NCI-H1092 treated with DMSO at 0.1 percent for 48 hours (cell line): ENCODE measurements around the gene AGAP9.
"Not testable (repeated sequence)": the region's sequence is repeated elsewhere in the genome, so short reads cannot be mapped to it uniquely, and the experiment has no call there.

Source experiments
- DNase-seq: peaks from one replicate; lab custom pipeline; 2025; lab: John Stamatoyannopoulos, UW

The AGAP9 gene

DNA sequence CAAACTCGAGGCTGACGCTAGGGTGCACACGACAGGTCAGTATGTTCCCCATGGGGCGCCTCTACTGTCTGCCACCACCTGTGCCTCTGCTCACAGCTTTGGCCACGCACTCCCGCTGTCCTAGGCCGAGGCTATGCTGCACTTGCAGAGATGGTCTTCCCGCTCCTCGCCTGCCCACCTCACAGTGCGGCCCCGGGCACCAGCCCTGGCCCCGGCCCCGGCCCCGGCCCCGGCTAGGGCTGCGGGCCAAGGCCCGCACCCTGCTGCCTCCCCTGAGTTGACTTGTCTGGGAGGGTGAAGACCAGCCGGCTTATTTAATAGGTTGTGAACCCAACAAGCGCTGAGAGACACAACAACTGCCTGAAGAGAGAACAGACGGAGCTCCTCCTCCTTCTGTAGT lies at the start of gene AGAP9:
Gene AGAP9, minus strand, starts transcription at position 164 of the 400 bp plus-strand sequence. Its CDS starts 112 bp downstream, at position 52.
- DNase-seq, result not testable (repeated sequence)

DNA sequence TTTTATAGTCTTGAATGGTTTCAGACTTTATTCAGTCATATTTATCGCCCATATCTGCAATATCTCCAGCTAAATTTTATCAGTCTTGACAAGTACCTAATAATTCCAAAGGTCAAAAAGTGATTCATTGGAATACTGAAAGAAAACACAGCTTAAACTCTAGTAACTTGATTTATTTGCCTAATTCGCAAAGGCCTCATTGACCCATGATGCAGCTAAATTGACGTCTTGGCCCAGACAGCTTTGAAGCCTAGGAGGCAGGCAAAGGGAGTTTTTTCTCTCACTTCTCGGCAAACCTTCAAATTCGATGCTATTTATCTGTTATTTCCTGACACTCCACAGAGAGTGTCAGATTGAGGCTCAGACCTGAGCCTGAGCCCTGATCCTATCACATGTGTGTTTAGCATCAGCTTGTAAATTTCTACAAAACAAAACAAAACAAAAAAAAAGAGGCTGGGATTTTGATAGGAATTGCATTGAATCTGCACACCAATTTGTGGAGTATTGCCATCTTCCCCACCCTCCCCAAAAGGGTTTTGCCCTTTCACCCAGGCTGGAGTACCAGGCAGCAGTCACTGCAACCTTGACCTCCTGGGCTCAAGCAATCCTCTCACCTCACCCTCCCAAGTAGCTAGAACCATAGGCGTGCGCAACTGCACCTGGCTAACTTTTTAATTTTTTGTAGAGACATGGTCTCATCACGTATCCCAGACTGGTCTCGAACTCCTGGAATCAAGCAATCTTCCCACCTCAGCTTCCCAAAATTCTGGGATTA lies 47.9 kb upstream of the AGAP9 start:
- not testable (repeated sequence) for DNase-seq

DNA sequence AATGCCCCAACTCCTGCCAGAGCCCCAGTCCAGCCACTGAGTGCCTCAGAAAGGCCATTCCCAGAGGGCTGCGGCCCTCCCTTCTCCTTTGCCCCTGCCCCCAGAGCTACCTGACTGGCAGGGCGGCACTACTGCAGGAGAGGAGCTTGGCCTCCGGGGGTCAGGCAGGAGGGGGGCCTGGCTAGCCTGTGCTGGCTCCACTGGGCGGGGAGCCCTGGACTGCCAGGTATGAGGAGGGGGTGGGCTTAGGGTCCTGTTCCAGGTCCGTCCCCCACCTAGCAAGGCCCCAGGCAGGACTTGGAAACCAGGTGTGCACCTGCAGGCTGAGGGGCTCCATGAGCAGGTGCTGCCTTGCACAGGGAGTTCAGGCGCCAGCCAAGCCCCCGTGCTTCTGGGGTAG lies 43.3 kb upstream of the AGAP9 start:
- not testable (repeated sequence) for DNase-seq

DNA sequence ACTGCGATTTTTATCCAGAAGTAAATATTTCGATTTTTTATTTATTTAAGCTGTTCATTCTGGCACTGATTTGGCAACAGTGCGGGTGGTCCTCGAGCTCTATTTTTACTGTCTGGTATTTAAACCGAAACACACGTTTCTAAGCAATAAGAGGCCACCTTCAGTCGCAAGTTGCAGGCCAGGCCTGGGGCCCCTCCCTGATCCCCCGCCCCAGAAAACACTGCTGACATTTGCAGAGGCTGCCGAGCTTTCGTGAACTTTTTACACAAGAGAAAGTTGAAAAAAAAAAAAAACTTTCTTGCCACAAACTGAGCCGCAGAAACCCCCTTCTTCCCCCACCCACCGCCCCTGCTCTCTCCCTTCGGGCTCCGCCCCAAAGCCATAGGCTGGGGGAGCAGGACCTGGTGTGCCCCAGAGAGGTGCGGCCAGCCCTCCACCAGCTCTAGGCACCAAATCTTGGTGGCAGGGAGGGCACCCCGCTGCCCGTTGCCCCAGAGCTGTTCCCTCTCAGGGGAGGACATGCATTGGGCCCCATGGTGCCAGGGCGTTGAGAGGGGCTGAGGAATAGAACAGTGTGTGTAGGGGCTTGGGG lies 42.8 kb upstream of the AGAP9 start:
- DNase-seq, result not testable (repeated sequence)

DNA sequence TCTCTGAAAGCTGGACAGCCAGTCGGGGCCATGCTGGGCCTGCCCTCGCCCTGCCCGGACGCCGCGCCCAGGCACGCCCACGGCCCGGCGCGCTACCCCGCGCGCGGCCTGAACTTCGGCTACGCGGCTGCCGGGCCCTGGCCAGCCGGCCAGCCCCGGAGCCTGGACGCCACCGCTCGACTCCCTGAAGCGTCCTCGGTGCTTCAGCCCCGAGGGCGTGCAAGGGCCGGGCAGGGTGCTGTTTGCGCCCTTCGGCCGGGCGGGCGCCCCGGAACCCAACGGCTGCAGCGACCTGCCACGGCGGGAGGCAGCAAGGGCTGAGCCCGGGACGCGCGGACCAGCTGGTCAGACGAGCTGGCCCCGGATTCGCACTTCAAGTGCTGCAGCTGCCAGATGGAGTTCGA lies 42.1 kb upstream of the AGAP9 start:
- not testable (repeated sequence) for DNase-seq

DNA sequence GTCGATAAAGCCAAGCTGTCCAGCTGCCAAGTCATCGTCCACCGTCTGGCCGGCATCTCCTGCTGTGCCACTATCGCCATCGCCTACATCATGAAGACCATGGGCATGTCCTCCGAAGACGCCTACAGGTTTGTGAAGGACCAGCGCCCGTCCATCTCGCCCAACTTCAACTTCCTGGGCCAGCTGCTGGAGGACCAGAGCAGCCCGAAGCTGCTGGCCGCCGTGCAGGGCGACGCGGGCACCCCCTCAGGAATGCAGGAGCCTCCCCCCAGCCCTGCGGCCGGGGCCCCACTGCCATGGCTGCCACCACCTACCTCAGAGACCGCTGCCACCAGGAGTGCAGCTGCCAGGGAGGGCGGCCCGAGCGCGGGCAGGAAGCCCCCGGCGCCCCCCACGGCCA lies 41.5 kb upstream of the AGAP9 start:
- DNase-seq, result not testable (repeated sequence)

DNA sequence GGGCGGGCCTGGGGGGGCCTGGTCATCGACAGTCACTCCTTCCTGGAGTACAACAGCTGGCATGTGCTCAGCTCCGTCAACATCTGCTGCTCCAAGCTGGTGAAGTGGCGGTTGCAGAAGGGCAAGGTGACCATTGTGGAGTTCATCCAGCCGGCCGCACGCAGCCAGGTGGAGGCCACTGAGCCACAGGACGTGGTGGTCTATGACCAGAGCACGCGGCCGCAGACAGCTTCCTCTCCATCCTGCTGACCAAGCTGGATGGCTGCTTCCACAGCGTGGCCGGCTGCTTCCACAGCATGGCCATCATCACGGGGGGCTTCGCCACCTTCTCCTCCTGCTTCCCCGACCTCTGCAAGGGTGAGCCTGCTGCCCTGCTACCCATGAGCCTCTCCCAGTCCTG lies 40.9 kb upstream of the AGAP9 start:
- not testable (repeated sequence) for DNase-seq

DNA sequence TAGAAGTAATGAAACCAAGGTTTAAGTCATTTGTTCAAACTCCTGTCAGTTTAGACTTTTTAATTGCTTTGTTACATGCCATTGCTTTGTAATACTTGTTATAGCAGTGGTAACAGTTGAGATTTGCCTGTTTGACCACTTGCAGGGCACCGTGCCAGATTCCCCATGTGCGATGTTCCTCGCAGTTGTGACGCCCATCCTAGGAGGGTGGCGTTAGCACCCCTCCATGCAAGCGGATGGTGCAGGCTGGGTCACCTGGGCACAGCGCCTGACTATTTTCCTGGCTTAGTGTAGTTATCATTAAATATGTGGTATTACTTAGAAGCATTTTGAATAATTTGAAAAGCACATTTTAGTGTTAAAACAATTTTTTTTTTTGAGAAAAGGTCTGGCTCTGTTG lies 37.0 kb upstream of the AGAP9 start:
- DNase-seq, result not testable (repeated sequence)

DNA sequence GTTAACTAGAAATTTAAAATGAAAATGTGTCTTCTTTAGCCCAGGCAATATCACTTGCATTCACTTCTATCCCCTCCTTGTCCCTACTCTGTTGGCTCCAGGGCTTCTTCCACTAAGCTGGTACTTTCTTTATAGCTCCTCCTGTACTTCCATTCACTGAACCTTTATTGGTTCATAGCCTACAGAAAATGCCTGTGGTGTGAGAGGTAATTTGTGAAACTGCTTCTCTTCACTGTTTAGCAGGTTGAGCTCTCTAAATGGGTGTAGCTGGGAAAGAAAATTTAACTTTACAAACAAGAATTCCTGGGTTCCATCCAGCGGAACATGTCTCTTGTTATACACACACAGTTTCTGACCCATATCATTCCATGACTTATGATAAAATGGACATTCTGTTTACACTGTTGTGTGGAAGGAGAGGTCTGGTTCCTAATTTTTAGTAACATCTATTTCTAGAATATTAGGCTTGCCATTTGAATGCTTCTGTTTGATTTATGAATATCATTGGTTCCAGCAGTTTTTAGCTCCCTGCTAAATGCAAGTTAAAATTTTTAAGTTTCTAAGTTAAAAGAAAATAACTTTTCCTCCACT lies 36.4 kb upstream of the AGAP9 start:
- DNase-seq, result not testable (repeated sequence)

DNA sequence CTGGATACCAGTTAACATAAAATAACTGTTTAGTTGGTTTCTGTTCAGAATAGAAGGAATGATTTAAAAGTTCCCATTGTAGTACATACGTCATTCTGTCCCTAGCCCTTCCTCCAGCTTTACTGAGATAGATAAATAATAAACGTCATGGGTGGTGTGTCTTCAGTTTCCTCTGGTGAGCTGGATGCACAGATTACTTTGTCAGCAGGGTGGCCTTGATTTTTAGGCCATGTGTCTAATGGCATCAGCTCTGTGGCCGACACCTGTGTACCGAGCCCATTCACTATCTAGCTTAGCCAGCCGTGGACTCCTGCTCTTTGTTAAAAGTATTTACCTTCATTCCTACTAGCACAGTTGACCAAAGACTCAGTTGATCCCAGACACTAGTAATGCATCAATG lies 34.7 kb upstream of the AGAP9 start:
- not testable (repeated sequence) for DNase-seq

DNA sequence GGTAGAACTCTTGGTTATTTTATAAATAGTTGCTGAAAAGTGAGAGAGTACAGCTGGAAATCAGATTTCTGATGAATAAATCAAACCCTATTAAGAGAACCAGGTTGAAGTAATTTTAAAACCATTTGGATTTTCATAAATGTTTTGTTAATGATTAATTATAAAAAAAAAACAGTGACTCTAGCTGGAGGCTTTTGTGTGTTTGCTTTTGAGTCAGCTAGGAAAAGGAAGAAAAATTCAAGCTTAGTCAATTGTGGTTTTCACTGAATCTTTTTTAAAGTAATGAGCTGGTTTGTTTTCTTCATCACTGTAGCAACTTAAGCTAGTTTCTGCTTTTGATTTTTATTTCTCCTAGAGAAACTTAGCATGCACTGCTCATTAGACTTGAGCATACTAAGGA lies 34.2 kb upstream of the AGAP9 start:
- not testable (repeated sequence) for DNase-seq

DNA sequence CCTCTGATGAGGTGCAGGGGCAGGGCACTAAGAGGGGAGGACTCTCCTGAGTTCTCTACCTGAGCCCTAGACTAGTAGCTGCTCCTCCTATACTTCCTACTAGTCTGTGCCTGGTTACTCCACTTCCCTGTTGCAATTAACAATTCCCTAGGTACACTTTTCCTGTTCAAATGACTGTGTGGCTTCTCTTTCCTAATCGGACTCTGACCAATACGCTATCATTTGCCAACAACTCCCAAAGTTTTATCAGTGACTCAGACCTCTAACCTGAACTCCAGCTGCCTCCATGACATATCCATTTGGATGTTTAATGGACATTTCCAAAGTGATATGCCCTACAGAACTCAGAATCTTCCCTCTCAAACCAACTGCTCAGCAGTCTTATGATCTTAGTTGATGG lies 31.9 kb upstream of the AGAP9 start:
- not testable (repeated sequence) for DNase-seq

DNA sequence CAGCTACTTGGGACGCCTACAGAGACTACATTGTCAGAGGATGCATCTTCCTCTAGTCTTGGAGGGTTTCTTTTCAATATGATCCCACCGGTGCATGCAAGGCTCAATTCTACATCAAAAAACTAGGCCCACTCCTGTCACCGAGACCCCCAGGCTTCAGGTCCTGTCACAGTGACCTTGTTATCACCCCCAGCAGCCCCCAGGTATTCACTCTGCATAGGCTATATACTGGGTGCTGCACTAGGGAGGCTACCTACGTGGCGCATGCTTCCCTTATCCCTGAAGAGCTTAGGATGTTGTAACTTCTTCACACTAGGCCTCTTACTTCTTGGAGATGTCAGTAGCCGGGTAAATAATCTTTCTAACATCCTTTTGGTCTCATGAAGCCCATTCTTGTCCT lies 31.1 kb upstream of the AGAP9 start:
- DNase-seq, result not testable (repeated sequence)

DNA sequence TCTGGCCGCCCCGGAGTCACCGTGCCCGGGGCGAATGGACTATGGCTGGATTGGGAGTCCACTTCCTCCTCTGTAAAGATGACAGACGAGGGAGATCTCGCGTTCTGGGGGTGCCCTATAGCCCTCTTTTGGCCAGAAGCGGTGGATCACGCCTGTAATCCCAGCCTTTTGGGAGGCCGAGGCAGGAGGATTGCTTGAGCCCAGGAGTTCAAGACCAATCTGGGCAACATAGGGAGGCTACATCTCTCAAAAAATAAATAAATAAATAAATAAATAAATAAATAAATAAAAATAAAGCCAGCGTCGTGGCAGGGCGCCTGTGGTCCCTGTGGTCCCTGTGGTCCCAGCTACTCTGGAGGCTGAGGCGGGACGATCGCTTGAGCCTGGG lies 30.4 kb upstream of the AGAP9 start:
- not testable (repeated sequence) for DNase-seq

DNA sequence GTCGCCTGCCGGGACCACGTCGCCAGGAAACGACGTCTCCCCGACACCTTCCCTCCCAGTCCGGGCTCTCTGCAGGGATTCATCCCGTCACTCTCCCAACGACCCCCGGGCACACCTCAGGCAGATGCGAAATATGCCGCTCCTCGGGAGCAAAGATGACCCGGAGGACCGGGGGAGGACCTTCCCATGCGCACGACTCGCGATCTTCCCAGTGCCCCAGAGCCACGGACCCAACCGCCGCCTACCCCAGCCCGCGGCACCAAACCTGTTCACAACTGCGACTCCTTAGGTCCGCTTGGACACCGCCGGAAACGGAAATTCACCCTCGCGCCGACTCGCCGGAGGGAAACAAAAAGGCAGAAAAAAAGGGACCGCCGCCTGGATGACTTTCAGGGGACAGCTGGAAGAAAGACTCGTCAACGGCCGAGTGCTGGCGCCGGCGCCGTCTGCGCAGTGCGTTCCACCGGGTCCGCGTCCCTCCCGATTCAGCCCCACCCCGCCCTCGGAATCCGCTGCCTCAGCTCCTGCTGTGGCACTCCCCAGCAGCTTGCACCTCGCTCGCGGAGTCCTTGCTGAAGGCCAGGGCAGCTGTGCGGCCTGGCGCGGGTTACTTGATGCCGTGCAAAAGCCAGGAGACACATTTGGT lies 29.9 kb upstream of the AGAP9 start:
- DNase-seq, result peak; percentile 72

DNA sequence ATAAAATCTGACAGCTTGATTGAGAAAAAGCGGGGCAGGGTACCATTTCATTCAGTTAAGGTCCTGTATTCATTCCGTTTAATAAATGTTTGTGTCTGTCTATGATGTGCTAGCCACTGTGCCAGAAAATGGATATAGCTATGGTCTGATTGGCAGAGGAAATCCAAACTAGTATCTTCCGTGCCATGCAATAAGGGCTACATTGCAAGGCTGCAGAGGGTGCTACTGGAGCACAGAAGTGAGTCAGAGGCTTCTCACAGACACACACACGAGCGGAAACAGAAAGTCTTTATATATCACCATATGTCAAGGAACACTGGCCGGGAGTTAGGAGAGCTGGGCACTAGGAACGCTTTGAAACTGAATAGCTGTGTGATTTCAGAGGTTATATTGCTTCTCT lies 29.3 kb upstream of the AGAP9 start:
- not testable (repeated sequence) for DNase-seq

DNA sequence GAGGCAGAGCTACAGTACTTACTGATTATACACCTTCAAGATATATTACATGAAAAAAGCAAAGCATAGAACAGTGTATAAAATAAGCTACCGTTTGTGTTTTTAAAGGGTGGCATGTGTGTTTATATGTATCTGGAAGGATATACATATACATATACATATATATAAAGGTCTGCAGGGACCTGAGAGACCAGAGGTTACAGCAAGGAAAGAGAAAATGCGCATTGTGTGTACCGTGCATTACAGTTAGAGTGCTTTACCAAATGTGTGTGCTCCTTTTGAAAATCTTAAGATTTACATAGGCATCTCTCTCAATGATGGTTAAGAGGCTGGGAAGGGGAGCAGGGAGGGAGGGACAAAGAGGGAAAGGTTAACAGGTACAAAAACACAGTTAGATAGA lies 23.8 kb upstream of the AGAP9 start:
- not testable (repeated sequence) for DNase-seq

DNA sequence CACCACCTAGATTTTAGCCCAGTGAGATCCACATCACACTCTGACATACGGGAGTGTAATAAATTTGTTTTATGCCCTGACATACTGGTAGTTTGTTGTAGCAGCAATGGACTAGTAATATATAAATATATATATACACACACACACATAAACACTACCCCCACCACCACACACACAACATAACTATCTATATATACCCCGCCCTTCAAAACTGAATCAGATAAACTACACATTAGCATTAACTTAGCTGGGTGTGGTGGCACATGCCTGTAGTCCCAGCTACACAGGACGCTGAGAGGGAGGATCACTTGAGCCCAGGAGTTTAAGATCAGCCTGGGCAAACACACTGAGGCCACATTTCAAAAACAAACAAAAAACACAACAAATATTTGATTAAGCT lies 13.0 kb upstream of the AGAP9 start:
- DNase-seq, result not testable (repeated sequence)

DNA sequence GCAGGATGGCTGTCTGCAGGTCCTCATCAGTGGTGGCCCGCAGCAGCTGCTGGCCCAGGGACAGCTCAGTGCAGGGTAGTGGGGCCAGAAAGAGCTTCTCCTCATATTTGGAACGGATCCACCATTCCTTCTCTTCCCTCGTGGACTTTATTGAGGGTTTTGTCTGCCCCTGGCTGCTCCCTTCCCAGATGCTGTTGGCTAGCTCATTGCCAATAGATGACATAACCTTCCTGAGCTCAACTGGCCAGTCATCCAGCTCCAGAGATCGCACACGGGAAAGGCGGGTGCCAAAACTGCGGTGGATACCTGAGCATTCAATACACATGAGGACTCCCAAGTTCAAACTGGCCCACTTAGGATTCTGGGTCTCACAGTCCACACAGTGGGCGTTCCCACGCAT lies 21.1 kb downstream of the AGAP9 start:
- DNase-seq, result not testable (repeated sequence)

DNA sequence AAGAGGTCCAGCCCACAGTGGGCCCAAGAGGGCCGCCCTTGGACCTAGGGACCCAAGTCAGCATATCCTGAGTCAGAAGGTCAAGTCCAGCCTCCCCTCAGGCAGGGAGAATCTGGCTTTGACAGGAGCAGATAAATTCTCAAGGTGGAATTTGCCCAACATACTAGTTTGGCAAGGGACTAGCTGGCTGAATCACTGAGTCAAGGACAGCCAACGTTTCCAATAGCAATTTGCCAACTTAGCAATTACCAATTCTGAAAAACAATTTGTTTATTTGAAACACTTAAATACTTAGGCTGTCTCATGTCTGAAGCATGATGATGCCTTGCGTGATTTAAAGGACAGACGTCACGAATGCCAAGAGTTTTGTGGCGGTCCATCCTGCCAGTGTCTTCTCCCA lies 29.2 kb downstream of the AGAP9 start:
- not testable (repeated sequence) for DNase-seq

DNA sequence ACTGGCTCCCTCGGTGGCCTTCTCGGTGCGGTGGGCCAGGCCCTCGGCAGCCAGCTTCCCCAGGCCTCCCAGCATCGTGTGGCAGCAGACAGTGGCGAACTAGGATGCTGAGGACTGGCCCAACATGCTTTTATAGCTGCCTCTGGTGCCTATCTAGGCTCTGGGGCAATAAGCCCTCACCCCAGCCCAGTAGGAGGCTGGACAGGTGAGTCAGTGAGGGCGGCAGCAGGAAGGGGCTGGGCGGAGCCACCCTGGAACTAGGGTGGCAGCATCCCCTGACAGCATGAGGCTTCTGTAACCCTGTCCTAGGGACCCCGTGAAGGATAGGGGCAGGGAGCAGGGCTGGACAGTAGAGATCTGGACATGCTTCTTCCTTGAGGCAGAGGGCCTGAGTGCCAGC lies 31.8 kb downstream of the AGAP9 start, which contains the start of gene FAM25G:
Gene FAM25G, minus strand, starts transcription at position 101 of the 400 bp plus-strand sequence. Its CDS starts 26 bp downstream, at position 75.
- not testable (repeated sequence) for DNase-seq

DNA sequence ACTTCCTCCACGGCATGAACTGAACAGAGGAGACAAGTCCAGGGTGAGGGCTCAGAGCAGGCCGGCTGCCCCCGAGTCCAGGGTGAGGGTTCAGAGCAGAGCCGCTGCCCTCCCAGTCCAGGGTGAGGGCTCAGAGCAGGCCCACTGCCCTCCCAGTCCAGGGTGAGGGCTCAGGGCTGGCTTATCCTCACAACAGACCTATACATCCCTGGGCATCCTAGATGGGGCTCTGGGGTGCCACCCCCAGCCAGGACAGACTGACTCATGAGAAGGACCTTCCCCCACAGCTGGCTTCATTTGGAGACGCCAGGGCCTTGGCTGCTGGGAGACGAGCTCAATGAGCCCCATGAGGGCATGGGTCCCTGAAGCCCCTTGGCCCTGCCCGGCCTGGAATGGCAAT lies 33.8 kb downstream of the AGAP9 start:
- not testable (repeated sequence) for DNase-seq
